ENCODE measurements around the gene ISYNA1. TPM values are rescaled to one million over a fixed set of nuclear protein-coding genes. Genes with fewer than 3 reads are reported as not detected.

The ISYNA1 gene
- total and polyA plus RNA-seq, 2 donors (not counting 1 experiment from before 2014, with no cell fraction given), result 22.6 to 28.3 TPM

- H2AFZ ChIP-seq (ENCODE audit: insufficient read depth, low read depth, low read length, poor library complexity, severe bottlenecking), result no peak overlapping the region
- no peaks in the 10 kb centered on the region for H3K27me3 Mint-ChIP-seq
- no peaks in the 10 kb centered on the region for H3K36me3 ChIP-seq (replicated peaks in 1 of 2; ENCODE audit: control extremely low read depth in 1 of 2, control insufficient read depth in 1 of 2, extremely low read depth in 1 of 2, insufficient read depth in 2 of 2, low read length in 1 of 2)
- H4K20me1 ChIP-seq (ENCODE audit: control insufficient read depth, insufficient read depth, low read length, poor library complexity, severe bottlenecking), result peaks cover 21% of the 10 kb centered on the region
- peak overlapping the region; percentile 78 for H3K27ac Mint-ChIP-seq
- H3K9me3 Mint-ChIP-seq (ENCODE audit: insufficient read depth), result no peaks in the 10 kb centered on the region
- H3K4me1 Mint-ChIP-seq, result peaks cover 31% of the 10 kb centered on the region
- H3K4me3 Mint-ChIP-seq, result peak overlapping the region; percentile 68
- ChIA-PET CTCF (no interaction called here), POLR2A (no interaction called here)
- H3K4me1 ChIP-seq (ENCODE audit: control insufficient read depth in 2 of 2, insufficient read depth in 2 of 2, low read length in 2 of 2), result peaks cover 29 to 45% of the 10 kb centered on the region in 2 donors
- H3K9me3 ChIP-seq (ENCODE audit: control extremely low read depth in 1 of 3, control insufficient read depth in 2 of 3, insufficient read depth in 1 of 3, low read length in 2 of 3), result no peaks in the 10 kb centered on the region
- peak overlapping the region; percentile 89 for H3K4me2 ChIP-seq (replicated peaks; ENCODE audit: low read depth, low read length, poor library complexity, severe bottlenecking)
- ATAC-seq (ENCODE audit: low read depth) (no peak), DNase-seq (peak; percentile 38)
- no peak overlapping the region for H3K27ac ChIP-seq (ENCODE audit: low read length in 2 of 2)
- TF ChIP-seq EZH2 (IDR thresholded peaks at IDR 0.05; ENCODE audit: borderline replicate concordance, insufficient read depth, low read depth, low read length, poor library complexity, severe bottlenecking) (no peak), CTCF (IDR thresholded peaks at IDR 0.05) (no peak)
- WGBS (ENCODE audit: insufficient coverage), result 95% methylated on average over 19 of the region's 21 CpGs
- H3K27me3 ChIP-seq (replicated peaks in 1 of 4; ENCODE audit: control extremely low read depth in 1 of 4, control insufficient read depth in 3 of 4, insufficient read depth in 4 of 4, low read length in 3 of 4), result no peaks in the 10 kb centered on the region
- H3K79me2 ChIP-seq (ENCODE audit: control insufficient read depth, insufficient read depth, low read length), result peaks cover 10% of the 10 kb centered on the region
- intact Hi-C loops (cut with micrococcal nuclease), result no loop called here
- H3K9ac ChIP-seq (ENCODE audit: low read length), result no peak overlapping the region
- no peak overlapping the region for H3K4me3 ChIP-seq (ENCODE audit: control extremely low read depth in 1 of 5, extremely low read depth in 1 of 5, insufficient read depth in 1 of 5, low read depth in 2 of 5, low read length in 4 of 5)
Observed at GRCh38 chr19:18430417-18431144, 7.4 kb downstream of the ISYNA1 start.

- no peak overlapping the region for H2AFZ ChIP-seq (ENCODE audit: insufficient read depth, low read depth, low read length, poor library complexity, severe bottlenecking)
- intact Hi-C loops (cut with micrococcal nuclease), result loop anchor here (1.0 kb wide), 3 partner anchors 7 to 489 kb away; partner anchors contain the start of genes COPE, DDX49 and SSBP4
- Mint-ChIP-seq H3K4me1 (peaks cover 30% of the 10 kb centered on the region), H3K27me3 (no peaks in the 10 kb centered on the region), H3K27ac (peak overlapping the region; percentile 86), H3K9me3 (ENCODE audit: insufficient read depth) (no peaks in the 10 kb centered on the region), H3K4me3 (peak overlapping the region; percentile 78)
- peaks cover 29 to 45% of the 10 kb centered on the region in 2 donors for H3K4me1 ChIP-seq (ENCODE audit: control insufficient read depth in 2 of 2, insufficient read depth in 2 of 2, low read length in 2 of 2)
- H3K27ac ChIP-seq (ENCODE audit: low read length in 2 of 2), result peak overlapping the region; percentile 85 to 89
- POLR2A ChIA-PET, result interaction anchor here (2.1 kb wide), 1 partner anchor 10 kb away, joined by 15 read pairs; the partner anchor contains the start of gene SSBP4
- no peaks in the 10 kb centered on the region for H3K9me3 ChIP-seq (ENCODE audit: control extremely low read depth in 1 of 3, control insufficient read depth in 2 of 3, insufficient read depth in 1 of 3, low read length in 2 of 3)
- H3K36me3 ChIP-seq (replicated peaks in 1 of 2; ENCODE audit: control extremely low read depth in 1 of 2, control insufficient read depth in 1 of 2, extremely low read depth in 1 of 2, insufficient read depth in 2 of 2, low read length in 1 of 2), result no peaks in the 10 kb centered on the region
- DNase-seq, result no peak
- no peak for ATAC-seq (ENCODE audit: low read depth)
- TF ChIP-seq CTCF (IDR thresholded peaks at IDR 0.05), result no peak
- TF ChIP-seq EZH2 (IDR thresholded peaks at IDR 0.05; ENCODE audit: borderline replicate concordance, insufficient read depth, low read depth, low read length, poor library complexity, severe bottlenecking), result no peak
- H3K4me2 ChIP-seq (replicated peaks; ENCODE audit: low read depth, low read length, poor library complexity, severe bottlenecking), result peak overlapping the region; percentile 89
- peaks cover 10% of the 10 kb centered on the region for H3K79me2 ChIP-seq (ENCODE audit: control insufficient read depth, insufficient read depth, low read length)
- peak overlapping the region in 4 of 5 experiments; percentile 54 to 61 (median 58) for H3K4me3 ChIP-seq (ENCODE audit: control extremely low read depth in 1 of 5, extremely low read depth in 1 of 5, insufficient read depth in 1 of 5, low read depth in 2 of 5, low read length in 4 of 5)
- CTCF ChIA-PET, result no interaction called here
- H3K27me3 ChIP-seq (replicated peaks in 1 of 4; ENCODE audit: control extremely low read depth in 1 of 4, control insufficient read depth in 3 of 4, insufficient read depth in 4 of 4, low read length in 3 of 4), result no peaks in the 10 kb centered on the region
- H3K9ac ChIP-seq (ENCODE audit: low read length), result peak overlapping the region; percentile 69
- WGBS (ENCODE audit: insufficient coverage), result 13% methylated on average over 11 of the region's 13 CpGs
- peaks cover 14% of the 10 kb centered on the region for H4K20me1 ChIP-seq (ENCODE audit: control insufficient read depth, insufficient read depth, low read length, poor library complexity, severe bottlenecking)
Observed at GRCh38 chr19:18429717-18430416, 8.1 kb downstream of the ISYNA1 start.
